ENCODE results near the gene ZBED1. TPM values are rescaled to one million over a fixed set of nuclear protein-coding genes. Genes with fewer than 3 reads are reported as not detected.

Gene ZBED1
- total RNA-seq, 2 donors from 2014 or later, result 39.7 to 54.5 TPM

DNA sequence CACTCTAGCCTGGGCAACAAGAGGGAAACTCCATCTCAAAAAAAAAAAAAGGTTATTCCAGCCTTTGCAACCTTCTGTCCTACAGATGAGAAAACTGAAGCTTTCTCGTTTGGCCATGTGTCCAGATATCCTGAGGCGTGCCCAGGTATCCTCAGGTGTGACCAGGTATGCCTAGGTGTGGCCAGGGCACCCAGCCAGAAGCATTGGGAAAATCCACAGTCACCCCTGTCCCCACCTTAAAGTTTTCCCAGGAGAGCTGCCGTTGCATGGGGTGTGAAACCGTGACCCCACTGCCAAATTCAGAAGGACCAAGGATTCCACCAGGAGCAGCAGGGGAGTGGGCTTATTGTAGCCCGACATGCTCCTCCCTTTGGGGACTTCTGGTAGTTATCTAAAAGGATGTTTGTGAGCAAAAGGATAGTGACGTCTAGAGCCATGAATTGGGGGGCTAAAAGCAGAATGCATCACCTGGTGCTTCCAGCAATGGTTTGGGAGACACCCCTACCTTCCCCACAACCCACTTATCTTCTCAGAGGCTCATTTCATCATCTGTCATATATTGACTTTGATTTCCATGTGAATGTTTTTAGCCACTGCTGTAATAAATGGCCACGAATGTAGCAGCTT lies 4.0 kb upstream of the ZBED1 start:
- peaks cover 0 to 4% of the 10 kb centered on the region in 2 donors for H3K4me1 ChIP-seq (ENCODE audit: control insufficient read depth in 1 of 2, low read depth in 2 of 2)
- no peak overlapping the region for H3K4me3 ChIP-seq
- H3K36me3 ChIP-seq, result no peaks in the 10 kb centered on the region
- no peaks in the 10 kb centered on the region for H3K27me3 ChIP-seq (replicated peaks; ENCODE audit: insufficient read depth)
- ATAC-seq (ENCODE audit: insufficient number of reproducible peaks, low FRiP score, low read depth) (no peak), DNase-seq (ENCODE audit: low spot score) (no peak)
- H3K27ac ChIP-seq, result no peak overlapping the region
- TF ChIP-seq, protein P1, sequence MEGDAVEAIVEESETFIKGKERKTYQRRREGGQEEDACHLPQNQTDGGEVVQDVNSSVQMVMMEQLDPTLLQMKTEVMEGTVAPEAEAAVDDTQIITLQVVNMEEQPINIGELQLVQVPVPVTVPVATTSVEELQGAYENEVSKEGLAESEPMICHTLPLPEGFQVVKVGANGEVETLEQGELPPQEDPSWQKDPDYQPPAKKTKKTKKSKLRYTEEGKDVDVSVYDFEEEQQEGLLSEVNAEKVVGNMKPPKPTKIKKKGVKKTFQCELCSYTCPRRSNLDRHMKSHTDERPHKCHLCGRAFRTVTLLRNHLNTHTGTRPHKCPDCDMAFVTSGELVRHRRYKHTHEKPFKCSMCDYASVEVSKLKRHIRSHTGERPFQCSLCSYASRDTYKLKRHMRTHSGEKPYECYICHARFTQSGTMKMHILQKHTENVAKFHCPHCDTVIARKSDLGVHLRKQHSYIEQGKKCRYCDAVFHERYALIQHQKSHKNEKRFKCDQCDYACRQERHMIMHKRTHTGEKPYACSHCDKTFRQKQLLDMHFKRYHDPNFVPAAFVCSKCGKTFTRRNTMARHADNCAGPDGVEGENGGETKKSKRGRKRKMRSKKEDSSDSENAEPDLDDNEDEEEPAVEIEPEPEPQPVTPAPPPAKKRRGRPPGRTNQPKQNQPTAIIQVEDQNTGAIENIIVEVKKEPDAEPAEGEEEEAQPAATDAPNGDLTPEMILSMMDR (IDR thresholded peaks at IDR 0.05), result no peak
- no peaks in the 10 kb centered on the region for H3K9me3 ChIP-seq

DNA sequence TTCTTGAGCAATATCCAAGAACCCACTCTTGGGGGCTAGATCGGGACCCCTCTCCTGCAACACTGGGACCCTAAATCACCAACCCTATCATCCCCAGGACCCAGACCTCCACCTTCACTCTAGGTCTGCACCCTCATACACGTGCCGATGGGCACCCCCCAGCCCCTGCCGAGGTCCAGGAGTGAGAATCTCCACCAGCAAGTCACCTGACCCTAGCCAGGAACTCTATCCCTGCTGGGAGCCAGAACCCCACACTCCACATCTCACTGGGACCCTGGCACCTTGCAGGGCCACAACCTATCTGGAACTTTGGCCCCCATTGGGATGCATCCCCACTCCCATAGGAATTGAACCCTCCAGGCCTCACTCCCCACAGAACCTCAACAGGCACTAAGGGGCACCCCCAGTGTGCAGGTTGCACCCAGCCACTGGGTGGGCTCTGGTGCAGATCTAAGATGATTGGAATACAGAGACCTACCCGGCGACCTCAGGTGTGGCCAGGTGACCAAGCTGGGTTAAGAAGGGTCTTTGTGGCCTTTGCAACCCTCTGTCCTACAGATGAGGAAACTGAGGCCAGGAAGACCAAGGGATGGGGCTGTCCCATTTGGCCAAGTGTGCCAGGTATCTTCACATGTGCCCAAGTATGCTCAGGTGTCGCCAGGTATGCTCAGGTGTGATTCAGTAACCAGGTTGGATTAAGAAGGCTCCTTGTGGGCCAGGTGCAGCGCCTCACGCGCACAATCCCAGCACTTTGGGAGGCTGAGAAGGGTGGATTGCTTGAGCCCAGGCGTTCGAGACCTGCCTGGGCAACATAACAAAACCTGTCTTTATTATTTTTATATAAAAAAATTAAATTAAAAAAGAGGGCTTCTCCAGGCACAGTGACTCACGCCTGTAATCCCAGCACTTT lies 3.1 kb upstream of the ZBED1 start:
- H3K36me3 ChIP-seq, result no peaks in the 10 kb centered on the region
- peaks cover 8 to 14% of the 10 kb centered on the region in 2 donors for H3K4me1 ChIP-seq (ENCODE audit: control insufficient read depth in 1 of 2, low read depth in 2 of 2)
- no peak for DNase-seq (ENCODE audit: low spot score)
- H3K9me3 ChIP-seq, result no peaks in the 10 kb centered on the region
- no peaks in the 10 kb centered on the region for H3K27me3 ChIP-seq (replicated peaks; ENCODE audit: insufficient read depth)
- H3K27ac ChIP-seq, result no peak overlapping the region
- H3K4me3 ChIP-seq, result no peak overlapping the region
- ATAC-seq (ENCODE audit: insufficient number of reproducible peaks, low FRiP score, low read depth), result no peak
- TF ChIP-seq, protein P1 (IDR thresholded peaks at IDR 0.05), result no peak

DNA sequence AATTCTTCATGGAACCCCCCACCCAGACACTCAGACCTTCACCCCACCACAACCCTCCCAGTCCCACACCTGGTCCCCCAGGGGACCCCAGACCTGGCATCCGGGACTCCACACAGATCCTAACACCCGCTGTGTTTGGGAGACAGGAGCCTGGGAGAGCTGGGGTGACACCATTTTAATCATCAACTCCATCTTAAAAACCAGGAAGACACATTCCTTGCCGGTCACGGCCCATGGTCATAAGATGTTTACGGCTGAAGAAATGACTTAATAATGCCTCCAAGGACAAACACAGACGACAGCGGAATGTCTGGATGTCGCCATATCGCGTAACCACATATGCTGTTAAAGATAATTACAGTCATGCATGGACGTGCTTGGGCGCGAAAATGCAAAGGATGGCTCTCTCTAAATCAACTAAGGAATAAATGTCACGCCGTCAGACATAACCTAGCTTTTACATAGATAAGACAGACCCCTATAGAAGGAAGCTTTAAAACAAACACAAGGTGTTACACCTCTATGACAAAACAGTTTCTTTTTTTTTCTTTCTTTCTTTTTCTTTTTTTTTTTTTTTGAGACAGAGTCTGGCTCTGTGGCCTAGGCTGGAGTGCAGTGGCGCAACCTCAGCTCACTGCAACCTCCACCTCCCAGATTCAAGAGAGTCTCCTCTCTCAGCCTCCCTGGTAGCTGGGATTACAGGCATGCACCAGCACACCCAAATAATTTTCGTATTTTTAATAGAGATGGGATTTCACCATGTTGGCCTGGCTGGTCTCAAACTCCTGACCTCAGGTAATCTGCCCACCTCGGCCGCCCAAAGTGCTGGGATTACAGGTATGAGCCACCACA lies 2.1 kb upstream of the ZBED1 start:
- DNase-seq (ENCODE audit: low spot score) (no peak), ATAC-seq (ENCODE audit: insufficient number of reproducible peaks, low FRiP score, low read depth) (no peak)
- Histone ChIP-seq H3K27ac (no peak overlapping the region), H3K27me3 (replicated peaks; ENCODE audit: insufficient read depth) (no peaks in the 10 kb centered on the region), H3K9me3 (no peaks in the 10 kb centered on the region), H3K4me1 (ENCODE audit: control insufficient read depth in 1 of 2, low read depth in 2 of 2) (peaks cover 13 to 23% of the 10 kb centered on the region in 2 donors), H3K4me3 (no peak overlapping the region), H3K36me3 (no peaks in the 10 kb centered on the region)
- TF ChIP-seq, protein P1 (IDR thresholded peaks at IDR 0.05), result no peak

DNA sequence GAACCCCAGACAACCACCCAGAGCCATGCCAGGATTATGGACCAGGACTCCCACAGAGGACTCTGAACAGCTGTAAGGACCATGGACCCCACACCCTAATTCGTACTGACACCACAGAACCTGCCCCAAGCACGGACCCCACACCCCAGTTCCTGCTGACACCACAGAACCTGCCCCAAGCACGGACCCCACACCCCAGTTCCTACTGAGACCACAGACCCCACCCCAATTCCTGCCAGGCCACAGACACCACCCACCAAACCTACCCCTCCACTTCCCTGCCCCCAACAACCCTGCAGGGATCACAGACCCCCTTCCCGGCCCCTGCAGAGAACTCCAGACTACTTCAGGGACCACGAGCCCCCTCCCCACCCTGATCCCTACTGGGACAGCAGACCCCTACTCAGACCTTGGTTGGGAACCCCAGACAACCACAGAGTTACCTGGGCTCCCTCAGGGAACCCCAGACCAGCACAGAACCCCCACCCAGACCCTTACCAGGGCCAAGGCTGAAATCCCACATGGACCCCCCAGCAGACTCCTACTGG lies 1.4 kb upstream of the ZBED1 start:
- Histone ChIP-seq H3K27me3 (replicated peaks; ENCODE audit: insufficient read depth) (no peaks in the 10 kb centered on the region), H3K27ac (no peak overlapping the region), H3K4me3 (no peak overlapping the region), H3K4me1 (ENCODE audit: control insufficient read depth in 1 of 2, low read depth in 2 of 2) (peaks cover 19 to 30% of the 10 kb centered on the region in 2 donors), H3K9me3 (no peaks in the 10 kb centered on the region), H3K36me3 (no peaks in the 10 kb centered on the region)
- no peak for ATAC-seq (ENCODE audit: insufficient number of reproducible peaks, low FRiP score, low read depth)
- no peak for DNase-seq (ENCODE audit: low spot score)
- TF ChIP-seq, protein P1 (IDR thresholded peaks at IDR 0.05), result no peak
